Measurements from ENCODE around the gene MUCL1.
"Not testable (repeated sequence)": the region's sequence is repeated elsewhere in the genome, so short reads cannot be mapped to it uniquely, and the experiment has no call there.

The MUCL1 gene, protein sequence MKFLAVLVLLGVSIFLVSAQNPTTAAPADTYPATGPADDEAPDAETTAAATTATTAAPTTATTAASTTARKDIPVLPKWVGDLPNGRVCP

GRCh38 chr12:54853933-54854538, at the start of gene MUCL1:
MUCL1 (plus strand) TSS chr12:54854516; CDS start chr12:54854583, 67 bp downstream.
- peak; percentile 54 for DNase-seq

DNA sequence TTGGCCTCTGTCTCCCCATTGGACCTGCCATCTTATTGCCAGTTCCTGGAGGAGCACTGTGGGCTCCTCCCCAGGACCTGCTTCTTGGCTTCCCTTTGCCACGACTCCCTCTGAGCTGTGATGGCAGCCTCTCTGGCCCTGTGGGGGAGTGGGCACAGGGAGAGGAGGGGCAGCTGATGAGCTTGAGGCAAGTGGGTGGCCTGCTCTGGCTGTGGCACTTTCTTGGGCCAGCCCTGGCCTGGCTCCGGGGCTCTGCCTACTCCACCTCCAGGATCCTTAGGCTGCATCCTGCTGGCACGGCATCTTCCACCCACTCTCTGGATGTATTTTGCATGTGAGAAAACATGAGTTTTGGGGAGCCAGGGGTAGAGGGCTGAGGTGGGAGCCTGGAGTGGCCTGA, 32.6 kb upstream of the MUCL1 start:
- DNase-seq = no peak

DNA sequence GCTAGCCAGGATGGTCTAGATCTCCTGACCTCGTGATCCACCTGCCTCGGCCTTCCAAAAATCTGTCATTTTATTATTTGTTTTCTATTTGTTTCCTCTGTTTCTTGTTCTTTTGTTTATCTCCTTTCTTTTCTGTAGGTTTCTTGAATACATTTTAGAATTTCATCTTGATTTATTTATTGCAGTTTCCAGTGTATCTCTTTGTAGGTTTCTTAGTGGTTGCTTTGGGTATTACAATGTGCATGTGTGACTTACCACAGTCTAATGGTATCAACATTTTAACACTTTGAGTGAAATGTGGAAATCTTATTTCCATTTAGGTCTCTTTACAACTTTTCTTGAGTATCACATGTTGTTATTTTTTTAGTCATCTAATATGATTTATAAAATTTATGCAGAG, 29.9 kb upstream of the MUCL1 start:
- DNase-seq = no peak

DNA sequence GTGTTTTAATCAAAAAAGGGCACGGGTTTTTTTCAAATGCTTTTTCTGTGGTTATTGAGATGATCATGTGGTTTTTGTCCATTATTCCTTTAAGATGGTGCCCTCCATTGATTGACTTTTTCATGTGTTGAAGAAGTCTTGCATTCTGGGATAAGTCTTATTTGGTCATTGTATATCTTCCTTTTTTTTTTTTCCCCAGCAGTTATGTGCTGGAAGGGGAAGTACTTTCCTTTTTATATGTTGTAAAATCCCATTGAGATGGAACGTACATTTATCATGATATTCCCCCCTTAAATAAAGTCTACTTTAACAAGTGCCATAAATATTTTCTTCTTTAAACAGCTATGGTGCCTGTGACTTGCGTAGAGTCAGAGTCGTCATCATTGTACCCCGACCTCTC, 24.8 kb upstream of the MUCL1 start:
- DNase-seq = no peak

DNA sequence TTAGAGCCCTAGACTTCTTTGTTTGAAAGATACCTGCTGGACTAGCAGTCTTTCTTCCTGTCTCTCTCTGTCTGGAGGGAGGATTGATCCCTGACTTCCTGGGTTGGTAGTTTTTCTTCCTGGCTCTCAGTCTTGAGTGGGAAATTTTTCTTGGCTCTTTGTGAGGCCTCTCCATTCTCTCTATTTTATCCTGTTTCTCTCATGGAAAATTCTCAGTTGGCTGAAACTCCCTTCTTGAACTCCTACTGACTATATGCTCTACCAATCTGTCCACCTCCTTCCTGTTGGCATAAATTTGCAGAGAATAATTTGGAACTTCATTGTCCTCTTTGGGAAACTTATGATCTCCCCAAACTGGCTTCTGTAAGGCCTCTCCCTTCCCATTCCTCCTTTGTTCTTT, 24.1 kb upstream of the MUCL1 start:
- no peak for DNase-seq

DNA sequence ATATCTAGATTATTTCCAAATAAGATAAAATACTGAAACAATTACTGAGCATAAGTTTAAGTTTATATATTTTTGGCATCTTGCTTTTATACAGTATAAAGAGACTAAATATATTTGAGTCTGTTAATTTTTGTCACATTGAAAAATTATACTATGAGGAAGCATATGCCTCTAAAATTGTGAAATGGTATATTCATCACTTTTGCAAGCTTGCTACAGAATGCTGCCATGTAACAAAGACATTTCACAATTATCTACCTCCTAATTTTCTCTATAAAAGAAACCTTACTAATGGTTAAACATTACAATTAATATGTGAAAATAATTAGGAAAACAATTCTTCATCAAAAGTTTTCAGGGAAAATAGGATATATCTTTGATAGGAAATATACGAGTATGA, 22.7 kb upstream of the MUCL1 start:
- DNase-seq = no peak

DNA sequence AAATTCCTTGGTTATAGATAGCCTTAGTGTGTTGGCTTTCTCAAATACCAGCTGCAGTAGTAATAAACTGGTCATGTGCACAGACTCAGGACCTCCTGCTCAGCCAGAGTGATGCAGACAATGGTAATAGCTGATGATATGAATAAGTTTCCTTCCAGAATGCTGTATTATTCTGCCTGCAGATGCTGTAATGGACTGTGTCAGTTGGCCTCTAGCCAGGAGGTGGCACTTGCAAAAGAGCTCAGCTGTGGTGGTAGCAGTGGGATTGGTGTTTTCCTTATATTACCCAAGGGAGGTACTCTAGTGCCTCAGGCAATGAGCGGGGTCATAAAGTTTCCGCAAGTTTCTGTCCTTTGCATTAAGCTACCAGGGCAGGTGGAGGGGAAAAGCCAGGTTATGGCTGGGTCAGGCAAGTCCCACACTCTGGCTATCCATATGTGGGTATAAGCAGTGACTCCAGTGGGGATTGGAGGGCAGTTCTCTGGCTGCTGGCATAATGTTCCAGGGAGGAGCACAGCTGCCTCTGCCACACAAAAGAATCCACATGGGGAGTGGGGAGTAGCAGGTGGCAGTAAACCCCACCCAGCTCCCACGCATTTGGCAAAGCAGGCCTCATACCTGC, 14.0 kb upstream of the MUCL1 start:
- peak; percentile 11 for DNase-seq

DNA sequence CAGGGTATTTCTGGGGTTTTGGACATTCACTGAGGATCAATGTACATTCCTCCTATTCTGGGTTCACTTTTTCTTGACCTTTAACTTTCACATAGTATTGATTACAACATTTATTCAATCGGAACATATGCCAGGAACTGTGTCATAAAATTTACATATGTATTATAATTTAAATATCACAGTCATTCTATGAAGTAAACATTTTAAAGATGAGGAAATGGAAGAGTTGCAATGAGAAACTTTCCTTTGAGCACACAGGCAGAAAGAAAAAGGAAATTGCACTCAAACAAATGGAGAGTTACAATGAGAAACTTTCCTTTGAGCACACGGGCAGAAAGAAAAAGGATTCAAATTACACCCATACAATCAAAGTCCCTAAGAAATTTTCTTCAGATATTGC, 3.1 kb downstream of the MUCL1 start:
- DNase-seq = no peak

GRCh38 chr12:54858562-54858961, 4.2 kb downstream of the MUCL1 start:
- no peak for DNase-seq

DNA sequence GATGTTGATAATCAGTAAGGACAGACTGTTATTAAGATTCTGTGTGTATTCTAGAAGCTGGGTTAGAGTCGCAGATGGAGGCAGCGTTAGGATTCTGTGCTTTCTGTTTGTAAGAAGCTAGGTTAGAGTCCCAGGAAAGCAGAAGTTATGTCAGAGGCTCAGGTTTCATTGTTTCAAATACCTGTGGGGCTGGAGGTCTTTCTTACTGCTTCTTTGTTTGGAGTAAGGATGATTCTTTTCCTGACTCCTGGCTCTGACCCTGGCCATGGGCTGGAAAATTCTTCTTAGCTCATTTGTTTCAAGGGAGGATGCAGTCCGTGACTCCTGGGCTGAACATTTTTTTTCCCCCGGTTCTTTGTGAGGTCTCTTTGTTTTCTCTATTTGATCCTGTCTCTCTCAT, 5.2 kb downstream of the MUCL1 start:
- no peak for DNase-seq

DNA sequence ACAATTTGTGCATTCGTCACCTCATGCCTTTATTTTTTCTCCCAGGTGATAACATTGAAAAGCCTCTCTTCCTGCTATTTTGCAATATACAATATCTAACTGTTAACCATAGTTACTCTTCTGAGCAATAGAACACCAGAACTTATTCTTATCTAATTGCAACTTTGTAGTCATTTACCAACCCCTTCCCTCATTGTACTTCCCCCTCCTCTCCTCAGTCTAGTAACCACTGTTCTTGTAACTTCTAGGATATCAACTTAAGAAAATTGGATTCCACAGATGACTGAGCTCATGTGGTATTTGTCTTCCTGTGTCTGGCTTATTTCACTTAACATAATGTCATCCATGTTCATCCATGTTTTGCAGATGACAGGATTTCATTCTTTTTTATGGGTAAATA, 7.6 kb downstream of the MUCL1 start:
- DNase-seq = no peak

GRCh38 chr12:54863948-54864618, 9.8 kb downstream of the MUCL1 start:
- no peak for DNase-seq

DNA sequence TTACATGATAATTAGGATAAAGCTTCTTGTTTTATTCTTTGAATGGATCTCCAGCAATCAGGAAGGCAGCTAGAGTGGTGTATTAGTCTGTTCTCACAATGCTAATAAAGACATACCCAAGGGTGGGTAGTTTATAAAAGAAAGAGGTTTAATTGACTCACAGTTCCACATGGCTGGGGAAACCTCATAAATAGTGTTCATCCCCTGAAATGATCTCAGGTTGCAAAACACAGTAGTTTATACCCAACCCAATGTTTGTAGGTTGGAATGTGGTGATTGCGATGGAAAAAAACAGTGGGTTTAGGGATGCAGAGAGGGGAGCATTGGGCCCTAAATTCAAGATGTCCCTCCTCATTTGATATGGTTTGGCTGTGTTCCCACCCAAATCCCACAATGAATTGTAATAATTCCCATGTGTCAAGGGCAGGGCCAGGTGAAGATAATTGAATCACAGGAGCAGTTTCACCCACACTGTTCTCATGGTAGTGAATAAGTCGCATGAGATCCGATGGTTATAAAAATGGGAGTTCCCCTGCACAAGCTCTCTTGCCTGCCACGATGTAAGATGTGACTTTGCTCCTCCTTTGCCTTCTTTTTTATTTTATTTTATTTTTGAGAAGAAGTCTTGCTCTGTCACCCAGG, 11.5 kb downstream of the MUCL1 start:
- no peak for DNase-seq

- no peak for DNase-seq
Observed at GRCh38 chr12:54868690-54869089, 14.4 kb downstream of the MUCL1 start.

DNA sequence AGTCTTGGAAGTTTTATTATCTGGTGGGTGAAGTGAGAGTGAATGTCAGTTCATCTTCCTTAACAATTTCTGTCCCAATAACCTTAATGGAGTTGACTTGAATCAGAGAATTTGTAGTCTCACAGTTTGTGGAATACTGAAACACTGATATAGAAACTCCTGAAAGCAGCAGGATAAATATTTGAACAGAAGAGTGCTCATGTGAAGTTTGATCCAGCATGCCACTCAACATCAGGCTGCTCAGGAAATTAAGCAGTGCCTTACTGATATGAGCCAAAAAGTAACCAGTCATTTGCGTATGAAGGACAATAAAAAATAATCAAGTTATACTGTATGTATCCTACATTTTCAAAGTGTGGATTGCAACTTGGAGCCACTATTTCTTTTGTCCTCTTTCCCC, 15.7 kb downstream of the MUCL1 start:
- DNase-seq = no peak

- peak; percentile 9 for DNase-seq
Observed at GRCh38 chr12:54870617-54871016, 16.3 kb downstream of the MUCL1 start.

GRCh38 chr12:54879150-54879549, 24.8 kb downstream of the MUCL1 start:
- peak; percentile 44 for DNase-seq

- DNase-seq = no peak
Observed at GRCh38 chr12:54879579-54879978, 25.3 kb downstream of the MUCL1 start.

DNA sequence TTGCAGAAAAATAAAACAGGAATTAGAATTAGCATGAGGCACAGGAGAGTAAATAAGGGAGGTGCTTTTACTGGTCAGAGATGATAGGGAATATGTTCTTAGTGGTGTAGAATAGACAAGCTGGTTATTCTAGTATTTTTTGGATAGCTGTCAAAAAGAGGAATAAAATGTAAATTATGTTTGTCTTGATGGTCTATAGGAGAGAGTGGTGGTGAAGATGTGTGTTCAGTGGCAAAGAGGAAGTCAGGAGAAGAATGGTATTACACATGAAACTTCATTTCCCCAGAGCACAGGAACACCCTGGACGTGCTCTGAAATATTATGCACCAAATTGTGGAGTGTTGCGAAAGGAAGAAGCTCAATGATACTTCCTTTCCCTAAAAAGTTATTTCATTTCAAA, 27.8 kb downstream of the MUCL1 start:
- DNase-seq = no peak

DNA sequence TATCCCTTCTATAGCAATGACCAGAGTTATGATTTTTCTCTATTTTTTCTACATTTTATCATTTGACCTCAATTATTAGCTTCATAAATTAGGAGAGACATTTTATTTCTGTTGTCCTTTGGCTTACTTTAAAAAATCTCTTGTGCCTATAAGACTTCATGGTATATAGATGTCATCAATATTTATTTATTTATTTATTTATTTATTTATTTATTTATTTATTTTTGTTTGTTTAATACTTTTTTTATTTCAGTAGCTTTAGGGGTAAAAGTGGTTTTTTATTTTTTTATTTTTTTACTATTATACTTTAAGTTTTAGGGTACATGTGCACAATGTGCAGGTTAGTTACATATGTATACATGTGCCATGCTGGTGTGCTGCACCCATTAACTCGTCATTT, 28.3 kb downstream of the MUCL1 start:
- DNase-seq = not testable (repeated sequence)

DNA sequence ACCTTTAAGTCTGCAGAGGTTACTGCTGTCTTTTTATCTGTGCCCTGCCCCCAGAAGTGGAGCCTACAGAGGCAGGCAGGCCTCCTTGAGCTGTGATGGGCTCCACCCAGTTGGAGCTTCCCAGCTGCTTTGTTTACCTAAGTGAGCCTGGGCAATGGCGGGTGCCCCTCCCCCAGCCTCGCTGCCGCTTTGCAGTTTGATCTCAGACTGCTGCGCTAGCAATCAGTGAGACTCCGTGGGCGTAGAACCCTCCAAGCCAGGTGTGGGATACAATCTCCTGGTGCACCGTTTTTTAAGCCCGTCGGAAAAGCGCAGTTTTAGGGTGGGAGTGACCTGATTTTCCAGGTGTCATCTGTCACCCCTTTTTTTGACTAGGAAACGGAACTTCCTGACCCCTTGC, 34.1 kb downstream of the MUCL1 start:
- not testable (repeated sequence) for DNase-seq

- peak; percentile 88 for DNase-seq
Observed at GRCh38 chr12:54890339-54890738, 36.0 kb downstream of the MUCL1 start.

- DNase-seq = peak; percentile 5
Observed at GRCh38 chr12:54891717-54892478, 37.6 kb downstream of the MUCL1 start.

Measured in NCI-H2171 treated with DMSO at 0.1 percent for 48 hours (cell line).